Pancreas (tissue), 10 donors: Measurements from ENCODE around the gene WDR75. TPM values are rescaled to one million over a fixed set of nuclear protein-coding genes. Genes with fewer than 3 reads are reported as not detected.

Experiments used
- ATAC-seq, 4 donors: fragments of 200-7000 bp; cut with Tn5 transposase; one replicate each; pipeline versions ENCODE4 v1.8.0 to v1.9.1; 2020; ENCODE audit warnings: mild to moderate bottlenecking in 4 of 4, moderate library complexity in 4 of 4
- DNase-seq, 6 donors: peaks; one replicate each; pipeline ENCODE4 v3.0.0-alpha.2; 2020
- FAIRE-seq: peaks from 2 replicates; lab custom pipeline; 2012; peaks lifted over from hg19 to GRCh38; lab: Jason Lieb, UNC
- H3K27ac ChIP-seq, 4 donors: fragments of 200-600 bp; sonication (generic); 1 replicate in 3 of 4; 2 replicates in 1 of 4; pipeline versions ENCODE4 v1.5.0 to v1.8.0; 2020
- H3K27me3 ChIP-seq, 4 donors: fragments of 200-600 bp; one replicate each; pipeline ENCODE4 v1.8.0; 2021
- H3K36me3 ChIP-seq, 3 donors: fragments of 200-600 bp; sonication (generic) in 1 of 3; one replicate each; pipeline versions ENCODE4 v1.5.0 to v1.8.0; 2020 to 2021
- H3K4me1 ChIP-seq, 3 donors: fragments of 200-600 bp; one replicate each; pipeline ENCODE4 v1.8.0; 2021
- H3K4me3 ChIP-seq, 4 donors: fragments of 200-600 bp; sonication (generic) in 2 of 4; one replicate each; pipeline versions ENCODE4 v1.5.0 to v1.8.0; 2020 to 2021
- H3K9me3 ChIP-seq, 4 donors: fragments of 200-600 bp; one replicate each; pipeline ENCODE4 v1.8.0; 2021
- WGBS, 2 donors: extraction: QIAGEN DNeasy Blood & Tissue Kit; methylation state at CpG; one replicate each; pipeline ENCODE4 v1.1.7; 2013; 5-methylcytosine and 5-hydroxymethylcytosine counted together
- intact Hi-C, 3 donors: fragments of 100-400 bp; cut with DNase I; formaldehyde crosslinking; loops; one replicate each; pipeline versions ENCODE4 v1.11.1 to v1.14.2; 2022
- polyA plus RNA-seq, 2 donors: library from polyadenylated mRNA; stranded (reverse); fragments of 200-250 nt; gene quantifications; one replicate each; pipeline ENCODE4 v1.2.3, GENCODE V29; 2013
- total RNA-seq, 6 donors: library from RNA; stranded (reverse); fragmentation: NEBNext Ultra II Directional in 4 of 6; extraction: Animal tissue kit (Norgen Biotek cat#: 25700) in 4 of 6; gene quantifications; one replicate each; pipeline versions ENCODE4 v1.2.1 to v1.2.4, GENCODE V29; 2021 to 2023
- TF ChIP-seq, protein P1 (sequence below), 4 donors: fragments of 200-600 bp; sonication (generic) in 3 of 4; IDR thresholded peaks; one replicate each; pipeline versions ENCODE4 v1.5.0 to v1.8.0; 2021; ENCODE audit warnings: antibody characterized with exemption in 4 of 4
- donor health status: healthy with polysubstance abuse.
- donor health status: DM: no; HTN: no; CAD: no; lungs with moderate emphysema.
- donor health status: DM: no; HTN: no; CAD: no.
- donor health status: control.
- donor health status: control.
- donor health status: Bipolar disorder and iron deficiency.
- donor health status: DM: yes; HTN: yes; CAD: no.
- donor health status: DM: no; HTN: no; CAD: no.
- donor health status: DM: no; HTN: no; CAD: no.
- donor health status: DM: yes; HTN: yes; CAD: no.

WDR75 gene
- total and polyA plus RNA-seq, 8 donors = 11.3 to 20.9 (median 14.7) TPM

- TF ChIP-seq, protein P1, sequence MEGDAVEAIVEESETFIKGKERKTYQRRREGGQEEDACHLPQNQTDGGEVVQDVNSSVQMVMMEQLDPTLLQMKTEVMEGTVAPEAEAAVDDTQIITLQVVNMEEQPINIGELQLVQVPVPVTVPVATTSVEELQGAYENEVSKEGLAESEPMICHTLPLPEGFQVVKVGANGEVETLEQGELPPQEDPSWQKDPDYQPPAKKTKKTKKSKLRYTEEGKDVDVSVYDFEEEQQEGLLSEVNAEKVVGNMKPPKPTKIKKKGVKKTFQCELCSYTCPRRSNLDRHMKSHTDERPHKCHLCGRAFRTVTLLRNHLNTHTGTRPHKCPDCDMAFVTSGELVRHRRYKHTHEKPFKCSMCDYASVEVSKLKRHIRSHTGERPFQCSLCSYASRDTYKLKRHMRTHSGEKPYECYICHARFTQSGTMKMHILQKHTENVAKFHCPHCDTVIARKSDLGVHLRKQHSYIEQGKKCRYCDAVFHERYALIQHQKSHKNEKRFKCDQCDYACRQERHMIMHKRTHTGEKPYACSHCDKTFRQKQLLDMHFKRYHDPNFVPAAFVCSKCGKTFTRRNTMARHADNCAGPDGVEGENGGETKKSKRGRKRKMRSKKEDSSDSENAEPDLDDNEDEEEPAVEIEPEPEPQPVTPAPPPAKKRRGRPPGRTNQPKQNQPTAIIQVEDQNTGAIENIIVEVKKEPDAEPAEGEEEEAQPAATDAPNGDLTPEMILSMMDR (IDR thresholded peaks at IDR 0.05) = no peak
- FAIRE-seq = no peak
- H3K27ac ChIP-seq = no peak overlapping the region
- no peaks in the 10 kb centered on the region for H3K27me3 ChIP-seq
- no peak for ATAC-seq
- peaks cover 0 to 24% (median 4%) of the 10 kb centered on the region in 3 donors for H3K4me1 ChIP-seq
- H3K36me3 ChIP-seq = no peaks in the 10 kb centered on the region
- no peak overlapping the region for H3K4me3 ChIP-seq
- intact Hi-C loops = no loop called here
- H3K9me3 ChIP-seq = no peaks in the 10 kb centered on the region
- WGBS, 2 donors = 76 to 88% methylated on average over 1 of the region's 1 CpG
- no peak for DNase-seq
These were observed 3.3 kb upstream of the WDR75 start for GRCh38 chr2:189437926-189438325.

DNA sequence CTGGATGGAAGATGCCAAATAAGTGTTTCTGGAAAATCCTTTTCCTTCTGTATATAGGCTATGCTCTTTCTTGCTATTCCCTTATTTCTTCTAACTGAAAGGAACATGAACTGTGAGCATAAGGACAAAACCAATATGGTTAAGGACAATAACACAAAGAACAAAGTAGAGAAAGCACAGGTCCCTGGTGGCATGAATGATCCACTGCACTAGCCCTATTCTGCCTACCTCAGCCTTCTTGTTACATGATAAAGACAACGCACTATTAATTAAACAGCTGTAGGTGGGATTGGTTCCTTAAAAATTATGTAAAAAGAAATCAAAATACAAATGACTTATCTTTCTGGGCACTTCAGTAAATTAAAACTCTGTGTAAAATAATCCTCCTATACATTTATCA is 1.9 kb upstream of the WDR75 start:
- intact Hi-C loops = no loop called here
- ATAC-seq (no peak), DNase-seq (no peak), FAIRE-seq (no peak)
- Histone ChIP-seq H3K9me3 (no peaks in the 10 kb centered on the region), H3K4me3 (no peak overlapping the region), H3K4me1 (peaks cover 0 to 24% (median 4%) of the 10 kb centered on the region in 3 donors), H3K27me3 (no peaks in the 10 kb centered on the region), H3K36me3 (no peaks in the 10 kb centered on the region), H3K27ac (no peak overlapping the region)
- TF ChIP-seq, protein P1 (IDR thresholded peaks at IDR 0.05) = no peak
- 67 to 82% methylated on average over 1 of the region's 1 CpG for WGBS, 2 donors

DNA sequence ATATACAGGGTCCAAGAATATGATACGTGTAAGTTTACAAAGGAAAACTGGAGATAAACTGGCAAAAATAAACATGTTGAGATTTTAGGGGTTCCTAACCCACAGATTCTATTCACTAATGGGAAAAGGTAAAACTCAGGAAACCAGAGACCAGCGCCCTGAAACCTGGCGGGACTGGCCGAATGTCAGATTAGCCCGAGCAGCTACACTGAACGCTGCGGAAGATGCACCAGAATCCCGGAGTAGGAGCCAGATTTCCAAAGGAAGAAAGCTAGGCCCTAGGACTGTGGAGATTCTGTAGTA is 679 bp upstream of the WDR75 start:
- no peaks in the 10 kb centered on the region for H3K9me3 ChIP-seq
- peak; percentile 49 to 65 (median 60) for ATAC-seq
- H3K4me1 ChIP-seq = peaks cover 0 to 24% (median 4%) of the 10 kb centered on the region in 3 donors
- FAIRE-seq = no peak
- peak in 2 of 6 donors; percentile 27 to 61 for DNase-seq
- H3K27ac ChIP-seq = peak overlapping the region; percentile 82 to 91 (median 88)
- H3K4me3 ChIP-seq = peak overlapping the region; percentile 51 to 75 (median 61)
- H3K27me3 ChIP-seq = no peaks in the 10 kb centered on the region
- intact Hi-C loops = no loop called here
- TF ChIP-seq, protein P1 (IDR thresholded peaks at IDR 0.05) = no peak
- 0% methylated on average over 8 of the region's 8 CpGs for WGBS, 2 donors
- H3K36me3 ChIP-seq = no peaks in the 10 kb centered on the region

GRCh38 chr2:189441709-189442074 is 418 bp downstream of the WDR75 start:
- intact Hi-C loops = no loop called here
- Histone ChIP-seq H3K4me3 (peak overlapping the region; percentile 51 to 75 (median 61)), H3K27ac (peak overlapping the region; percentile 82 to 91 (median 88)), H3K27me3 (no peaks in the 10 kb centered on the region), H3K36me3 (no peaks in the 10 kb centered on the region), H3K4me1 (peaks cover 0 to 24% (median 4%) of the 10 kb centered on the region in 3 donors), H3K9me3 (no peaks in the 10 kb centered on the region)
- ATAC-seq = peak; percentile 15 to 51 (median 28)
- DNase-seq = no peak
- WGBS, 2 donors = 0 to 1% methylated on average over 12 of the region's 12 CpGs
- TF ChIP-seq, protein P1 (IDR thresholded peaks at IDR 0.05) = no peak
- FAIRE-seq = no peak

DNA sequence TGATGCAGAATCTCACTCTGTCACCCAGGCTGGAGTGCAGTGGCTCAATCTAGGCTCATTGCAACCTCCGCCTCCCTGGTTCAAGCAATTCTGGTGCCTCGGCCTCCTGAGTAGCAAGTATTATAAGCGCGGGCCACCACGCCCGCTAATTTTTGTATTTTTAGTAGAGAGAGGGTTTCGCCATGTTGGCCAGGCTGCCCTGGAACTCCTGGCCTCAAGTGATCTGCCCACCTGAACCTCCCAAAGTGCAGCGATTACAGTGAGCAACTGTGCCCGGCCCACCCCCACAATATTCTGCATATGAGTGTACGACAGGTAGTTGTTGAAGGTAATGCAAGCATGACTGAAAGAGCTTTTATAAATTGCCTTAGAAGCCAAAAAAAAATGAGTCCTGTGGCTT is 1.2 kb downstream of the WDR75 start:
- H3K36me3 ChIP-seq = no peaks in the 10 kb centered on the region
- H3K27me3 ChIP-seq = no peaks in the 10 kb centered on the region
- peak overlapping the region in 2 of 4 donors; percentile 51 to 75 for H3K4me3 ChIP-seq
- TF ChIP-seq, protein P1 (IDR thresholded peaks at IDR 0.05) = no peak
- intact Hi-C loops = no loop called here
- H3K27ac ChIP-seq = no peak overlapping the region
- FAIRE-seq = no peak
- no peak for ATAC-seq
- peak in 1 of 6 donors; percentile 8 for DNase-seq
- no peaks in the 10 kb centered on the region for H3K9me3 ChIP-seq
- peaks cover 0 to 24% (median 4%) of the 10 kb centered on the region in 3 donors for H3K4me1 ChIP-seq
- WGBS, 2 donors = 87 to 89% methylated on average over 10 of the region's 10 CpGs
